Effector CD8-positive, alpha-beta T cell (primary cell): ENCODE measurements around the gene PLEKHM2.
"Not testable (repeated sequence)": the region's sequence is repeated elsewhere in the genome, so short reads cannot be mapped to it uniquely, and the experiment has no call there.

ENCODE experiments used
- DNase-seq: peaks from one replicate; lab custom pipeline; 2025; lab: John Stamatoyannopoulos, UW

Gene PLEKHM2

DNA sequence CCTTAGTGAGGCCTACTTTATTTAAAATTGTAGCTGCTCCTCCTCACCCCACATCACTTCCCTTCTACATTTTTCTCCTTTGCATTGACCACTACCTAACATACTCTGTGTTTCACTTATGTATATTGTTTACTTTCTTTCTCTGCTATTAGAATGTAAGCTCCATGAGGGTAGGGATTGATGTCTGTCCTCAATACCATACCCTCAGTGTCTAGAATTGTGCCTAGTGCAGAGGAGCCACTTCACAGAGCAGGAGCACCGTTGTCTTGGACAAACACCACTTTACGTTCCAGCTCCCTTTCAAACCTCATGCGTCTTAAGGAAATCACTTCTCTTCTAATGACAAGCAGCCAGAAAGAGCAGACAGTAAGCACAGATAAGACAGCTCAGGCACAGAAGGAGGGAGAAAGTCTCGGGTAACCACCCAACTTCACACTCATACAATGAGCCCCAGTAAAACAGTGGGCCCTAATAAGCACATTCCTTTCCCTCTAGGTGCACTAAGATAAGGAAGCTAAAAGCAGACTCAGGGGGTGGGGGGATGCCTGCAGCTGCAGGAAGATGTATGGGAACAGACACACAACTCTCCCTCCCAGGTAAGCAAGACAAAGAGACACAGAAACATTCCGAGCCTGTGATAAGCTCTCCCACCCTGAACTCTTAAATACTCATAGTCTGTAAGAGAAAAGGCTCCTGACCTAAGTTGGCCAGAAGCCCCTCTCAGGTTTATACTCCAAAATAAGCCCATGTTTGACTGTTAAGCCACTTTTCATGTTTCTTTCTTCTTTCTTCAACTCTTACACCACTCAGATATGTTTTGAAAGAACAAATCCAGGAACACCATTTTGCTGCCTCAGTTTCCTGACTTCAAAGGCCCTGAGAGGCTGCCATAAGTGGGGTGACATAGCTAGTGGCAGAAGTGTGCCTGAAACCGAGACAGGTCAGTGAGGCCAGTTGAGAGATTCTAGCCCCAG is 7.1 kb upstream of the PLEKHM2 start:
- no peak for DNase-seq

- DNase-seq: no peak
Observed at GRCh38 chr1:15678578-15678977, 5.5 kb upstream of the PLEKHM2 start.

DNA sequence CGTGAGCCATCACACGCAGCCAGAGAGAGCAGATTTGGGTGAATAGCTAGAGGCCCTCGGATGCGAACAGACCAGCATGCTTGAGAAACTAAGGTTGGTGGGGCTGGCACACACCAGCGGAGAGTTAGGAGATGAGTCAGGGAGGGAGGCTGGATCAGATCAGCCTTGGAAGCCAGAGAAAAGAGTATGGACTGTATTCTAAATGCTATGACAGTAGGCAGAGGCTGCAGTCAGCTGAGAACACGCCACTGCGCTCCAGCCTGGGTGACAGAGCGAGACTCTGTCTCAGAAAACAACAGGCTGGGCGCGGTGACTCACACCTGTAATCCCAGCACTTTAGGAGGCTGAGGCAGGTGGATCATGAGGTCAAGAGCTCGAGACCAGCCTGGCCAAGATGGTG is 4.0 kb upstream of the PLEKHM2 start:
- DNase-seq: no peak

- no peak for DNase-seq
Observed at GRCh38 chr1:15680561-15681348, 3.4 kb upstream of the PLEKHM2 start.

DNA sequence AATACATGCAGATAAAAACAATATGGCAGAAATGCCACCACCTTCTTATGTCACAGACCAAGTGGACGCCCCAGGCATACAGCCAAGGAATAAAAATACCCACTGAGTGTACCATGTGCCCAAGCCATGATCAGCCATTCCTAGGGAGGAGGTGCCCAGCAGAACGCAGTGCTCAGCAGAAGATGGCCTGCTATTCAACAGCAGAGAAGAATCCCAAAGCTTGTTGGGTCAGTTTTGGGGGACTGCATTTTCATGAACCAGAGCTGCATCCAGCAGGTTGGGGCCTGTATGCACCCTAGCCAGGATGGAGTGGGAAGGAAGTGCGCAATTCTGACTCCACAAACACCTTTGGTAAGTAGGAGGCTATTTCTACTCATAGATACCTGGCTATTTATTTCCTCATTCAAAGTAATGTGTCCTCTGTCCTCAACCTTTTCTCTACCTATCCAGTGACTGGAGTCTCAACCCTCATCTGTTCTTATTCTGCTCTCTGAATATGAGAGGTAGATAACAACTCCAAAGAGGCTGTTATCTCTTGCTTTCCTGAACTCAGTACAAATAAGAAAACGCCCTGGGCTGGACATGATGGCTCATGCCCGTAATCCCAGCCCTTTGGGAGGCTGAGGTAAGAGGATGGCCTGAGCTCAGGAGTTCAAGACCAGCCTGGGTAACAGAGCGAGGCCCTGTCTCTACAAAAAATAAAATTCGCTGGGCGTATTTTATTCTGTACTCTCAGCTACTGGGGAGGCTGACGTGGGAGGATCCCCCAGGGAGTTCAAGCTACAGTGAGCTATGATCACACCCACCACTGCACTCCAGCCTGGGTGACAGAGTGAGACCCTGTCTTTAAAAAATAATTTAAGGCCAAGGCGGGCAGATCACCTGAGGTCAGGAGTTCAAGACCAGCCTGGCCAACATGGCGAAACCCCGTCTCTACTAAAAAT is 2.5 kb upstream of the PLEKHM2 start:
- DNase-seq: no peak

DNA sequence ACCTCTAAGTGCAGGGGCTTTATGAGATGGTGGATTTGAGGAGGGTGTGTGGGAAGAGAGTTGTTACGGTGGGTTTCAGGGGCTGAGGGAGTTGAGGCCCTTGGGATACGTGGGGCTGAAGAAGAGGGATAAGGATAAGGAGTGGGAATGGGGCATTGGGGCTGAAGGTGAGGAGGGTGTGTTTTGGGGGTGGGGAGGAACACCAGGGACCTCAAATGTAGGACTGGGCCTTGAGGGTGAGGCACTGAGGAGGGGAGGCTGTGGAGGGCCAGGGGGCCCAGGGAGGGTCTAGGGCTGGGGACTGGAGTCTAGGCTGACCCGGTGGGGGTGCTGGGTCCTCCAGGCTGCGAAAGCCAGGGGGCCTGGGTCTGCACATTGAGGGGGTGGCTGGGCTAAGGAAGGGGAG is 1.2 kb upstream of the PLEKHM2 start:
- DNase-seq: no peak

GRCh38 chr1:15683345-15684039 is 628 bp upstream of the PLEKHM2 start:
- DNase-seq: no peak

DNA sequence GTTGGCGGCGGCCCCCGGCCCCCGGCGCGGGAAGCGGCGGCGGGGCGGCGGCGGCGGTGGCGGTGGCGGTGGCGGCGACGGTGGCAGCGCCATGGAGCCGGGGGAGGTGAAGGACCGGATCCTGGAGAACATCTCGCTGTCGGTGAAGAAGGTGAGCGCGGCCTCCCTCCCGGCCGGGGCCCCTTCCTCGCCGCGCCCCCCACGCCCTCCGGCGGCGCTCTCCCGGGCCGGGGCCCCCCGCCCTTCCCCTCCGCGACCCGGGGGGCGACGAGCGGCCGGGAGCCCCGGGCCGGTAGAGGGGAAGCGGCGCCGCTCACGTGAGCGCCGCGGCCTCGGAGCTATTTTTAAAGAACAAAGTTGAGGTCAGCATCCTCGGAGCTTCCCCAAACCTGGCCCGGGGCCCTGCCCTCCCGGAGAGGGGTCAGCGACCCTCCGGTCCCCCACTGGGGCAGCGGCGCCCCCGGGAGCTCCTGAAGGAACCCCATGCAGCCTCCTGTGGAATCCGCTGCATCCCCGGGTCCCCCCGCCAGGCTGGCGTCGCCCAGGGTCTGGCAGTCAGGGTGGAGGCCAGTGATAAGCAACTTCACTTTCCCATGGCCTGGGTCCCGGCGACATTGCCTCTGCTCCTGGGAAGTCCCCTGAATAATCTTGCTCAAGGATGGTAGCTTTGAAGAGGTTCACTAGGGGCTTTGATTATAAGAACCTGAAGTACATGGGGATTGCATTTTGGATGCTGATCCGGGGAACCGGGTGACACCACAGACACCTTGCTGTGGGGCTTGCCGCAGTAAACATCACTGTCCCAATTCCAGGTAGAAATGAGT is 560 bp downstream of the PLEKHM2 start:
- peak; percentile 24 for DNase-seq

GRCh38 chr1:15685820-15686219 is 1.7 kb downstream of the PLEKHM2 start:
- DNase-seq: no peak

DNA sequence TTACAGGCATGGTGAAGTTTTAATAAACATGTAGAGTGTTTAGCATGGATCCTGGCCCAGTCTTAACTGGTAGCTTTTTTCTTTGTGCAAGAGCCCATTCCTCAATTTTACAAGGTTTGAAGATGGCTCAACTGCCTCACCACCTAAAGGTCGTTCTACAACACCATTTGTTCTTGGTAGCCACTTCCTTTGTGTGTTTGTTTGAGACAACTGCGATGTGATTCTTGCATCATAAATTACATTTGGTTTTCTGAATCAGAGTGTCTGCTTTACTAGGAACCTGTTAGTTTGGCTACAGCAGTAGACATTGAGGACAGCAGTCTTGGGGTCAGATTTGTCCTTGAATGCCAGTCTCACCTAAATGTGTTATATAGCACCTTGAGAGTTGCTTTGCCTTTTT is 3.3 kb downstream of the PLEKHM2 start:
- no peak for DNase-seq

- DNase-seq: no peak
Observed at GRCh38 chr1:15690317-15690716, 6.2 kb downstream of the PLEKHM2 start.

DNA sequence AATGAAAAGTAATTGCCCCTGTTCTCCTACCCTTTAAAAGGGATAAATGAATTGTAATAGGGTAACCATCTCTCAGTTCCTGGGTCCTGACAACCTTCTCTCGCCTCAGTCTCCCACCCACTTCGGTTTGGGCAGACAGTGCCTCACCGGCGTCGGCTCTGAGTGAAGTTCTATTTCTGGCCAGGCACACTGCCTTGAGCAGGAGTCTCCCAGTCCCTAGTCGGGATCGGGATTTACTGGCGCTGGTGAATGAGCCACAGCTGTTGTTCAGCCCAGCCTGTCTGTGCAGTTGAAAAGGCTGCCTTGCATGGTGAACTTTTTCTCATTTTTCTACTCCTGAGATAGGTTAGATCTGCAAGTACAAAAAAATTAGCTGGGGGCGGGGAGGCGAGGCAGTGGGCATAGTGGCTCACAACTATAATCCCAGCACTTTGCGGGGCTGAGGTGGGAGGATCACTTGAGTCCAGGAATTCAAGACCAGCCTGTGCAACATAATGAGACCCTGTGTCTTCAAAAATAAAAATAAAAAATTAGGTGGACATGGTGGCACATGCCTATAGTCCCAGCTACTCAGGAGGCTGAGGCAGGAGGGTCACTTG is 7.4 kb downstream of the PLEKHM2 start:
- no peak for DNase-seq

- no peak for DNase-seq
Observed at GRCh38 chr1:15692121-15692682, 8.1 kb downstream of the PLEKHM2 start.

DNA sequence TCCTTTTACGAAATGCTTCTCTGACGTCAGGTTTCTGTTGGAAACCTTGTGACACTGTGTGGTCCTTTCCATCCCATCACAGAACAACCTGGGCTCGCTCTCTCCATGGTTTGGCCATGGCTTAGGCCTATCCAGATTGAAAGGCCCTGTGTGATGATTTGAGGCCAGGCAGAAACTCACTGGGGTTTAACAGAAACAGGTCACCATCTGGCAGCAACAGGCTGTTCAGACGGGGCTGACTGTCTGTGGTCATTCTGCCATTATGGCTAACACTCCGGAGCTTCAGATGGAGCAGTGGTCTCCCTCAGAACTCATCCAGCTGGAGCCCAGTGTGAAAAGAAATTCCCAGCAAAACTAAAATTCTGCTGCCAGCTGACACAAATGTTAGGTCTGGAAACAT is 9.3 kb downstream of the PLEKHM2 start:
- DNase-seq: no peak

DNA sequence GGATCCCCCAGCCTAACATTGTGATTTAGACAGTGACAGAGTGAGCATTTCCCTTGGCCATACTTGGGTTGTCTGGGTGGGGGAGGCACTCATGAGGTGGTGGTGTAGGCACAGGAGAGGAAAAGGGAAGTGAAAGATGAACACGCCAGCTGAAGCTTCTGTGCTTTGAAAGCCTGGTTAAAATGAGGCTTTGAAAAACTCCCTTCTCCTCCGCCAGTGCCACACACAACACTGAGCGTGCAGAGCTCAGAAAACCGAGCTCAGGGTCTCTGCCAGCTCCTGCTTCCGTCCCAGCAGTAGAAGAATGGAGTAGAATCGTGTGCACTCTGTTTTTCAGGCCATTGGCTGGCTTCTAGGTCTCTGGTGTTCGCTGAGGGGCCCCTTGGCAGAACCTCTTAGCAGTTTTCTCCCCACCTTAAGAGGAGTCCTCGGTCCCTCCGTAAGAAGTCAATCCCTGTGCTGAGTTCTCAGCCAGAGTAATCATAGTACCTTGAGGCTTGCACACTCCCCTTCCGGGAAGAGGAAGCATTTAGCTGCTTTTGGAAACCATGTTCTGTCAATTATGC is 12.9 kb downstream of the PLEKHM2 start:
- DNase-seq: peak; percentile 4

GRCh38 chr1:15698201-15698600 is 14.1 kb downstream of the PLEKHM2 start:
- DNase-seq: no peak

- DNase-seq: not testable (repeated sequence)
Observed at GRCh38 chr1:15699321-15699720, 15.2 kb downstream of the PLEKHM2 start.

DNA sequence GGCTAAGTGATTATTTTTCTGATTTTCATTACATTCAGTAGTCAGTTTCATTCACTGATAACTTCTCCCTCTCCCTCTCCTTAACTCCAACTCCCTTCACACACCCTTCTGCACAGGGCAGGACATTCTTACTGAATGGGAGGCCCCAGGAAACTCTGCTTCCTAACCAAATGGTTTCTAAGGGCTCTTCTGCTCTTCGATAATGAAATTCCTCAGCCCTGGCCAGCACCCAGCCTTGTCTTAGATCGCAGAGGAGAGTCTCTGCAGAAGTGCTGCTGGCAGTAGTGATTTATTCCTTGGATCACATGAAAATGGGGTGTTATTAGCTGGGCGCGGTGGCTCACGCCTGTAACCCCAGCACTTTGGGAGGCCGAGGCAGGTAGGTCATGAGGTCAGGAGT is 16.4 kb downstream of the PLEKHM2 start:
- DNase-seq: no peak

- DNase-seq: no peak
Observed at GRCh38 chr1:15701784-15702183, 17.7 kb downstream of the PLEKHM2 start.
